D341Med (cell line): ENCODE results near the gene EMC8.
"Not testable (repeated sequence)": the region's sequence is repeated elsewhere in the genome, so short reads cannot be mapped to it uniquely, and the experiment has no call there.

ENCODE experiments used
- DNase-seq: peaks from one replicate; pipeline ENCODE4 v3.0.0; 2012; ENCODE audit warnings: low spot score

EMC8 gene

GRCh38 chr16:85812811-85813700 is 13.7 kb upstream of the EMC8 start:
- DNase-seq: no peak

DNA sequence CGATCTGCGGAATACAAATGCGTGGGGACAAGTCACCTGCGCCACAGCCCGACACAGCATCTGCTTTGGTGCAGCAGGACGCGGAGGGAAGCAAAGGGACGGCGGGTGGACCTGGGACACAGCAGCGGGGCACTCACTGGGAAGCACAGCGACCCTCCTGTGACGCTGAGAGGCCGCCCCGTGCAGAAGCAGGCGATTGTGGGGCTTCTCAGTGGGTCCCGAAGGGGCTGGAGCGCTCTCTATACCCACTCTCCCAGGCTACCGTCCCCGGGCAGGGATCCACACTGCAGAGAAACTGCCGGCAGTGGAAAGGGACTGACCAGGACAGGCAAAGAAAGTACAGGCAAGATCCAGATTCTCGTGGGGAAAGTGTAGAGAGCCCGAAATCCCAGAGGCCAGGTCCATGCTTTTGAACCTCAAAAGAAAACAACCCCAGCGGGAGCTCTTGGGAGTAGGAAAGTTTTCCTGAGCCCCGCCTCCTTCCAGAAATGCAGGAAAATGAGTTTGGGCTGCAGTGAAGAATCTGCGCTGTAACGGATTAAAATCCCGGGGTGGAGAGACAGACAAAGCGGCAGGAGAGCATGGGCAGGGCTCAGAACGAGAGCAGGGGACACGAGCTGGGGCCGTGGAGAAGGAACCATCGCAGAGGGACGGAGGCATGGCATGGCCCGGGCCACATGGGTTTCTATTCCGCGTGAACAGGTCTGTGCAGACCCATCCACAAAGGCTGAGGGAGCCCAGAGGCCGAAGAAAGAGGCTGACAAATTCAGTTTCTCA is 12.9 kb upstream of the EMC8 start:
- DNase-seq: no peak

DNA sequence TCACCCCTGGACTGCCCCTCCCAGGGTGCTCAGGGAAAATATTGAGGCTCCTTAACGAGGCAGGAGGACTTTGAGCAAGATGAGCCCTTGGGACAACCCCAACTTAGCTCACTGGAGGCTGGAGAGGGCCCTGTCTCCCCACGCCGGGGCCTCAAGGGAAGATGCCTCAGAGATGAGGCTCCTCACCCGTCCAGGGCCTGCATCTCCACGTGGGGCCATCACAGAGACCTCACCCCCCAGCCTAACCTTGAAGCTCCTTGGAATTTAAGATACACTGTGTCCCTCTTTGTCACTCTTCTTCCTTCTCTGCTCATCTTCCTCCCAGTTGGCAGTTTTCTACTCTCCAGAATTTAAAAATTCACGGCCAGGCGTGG is 11.4 kb upstream of the EMC8 start:
- DNase-seq: no peak

DNA sequence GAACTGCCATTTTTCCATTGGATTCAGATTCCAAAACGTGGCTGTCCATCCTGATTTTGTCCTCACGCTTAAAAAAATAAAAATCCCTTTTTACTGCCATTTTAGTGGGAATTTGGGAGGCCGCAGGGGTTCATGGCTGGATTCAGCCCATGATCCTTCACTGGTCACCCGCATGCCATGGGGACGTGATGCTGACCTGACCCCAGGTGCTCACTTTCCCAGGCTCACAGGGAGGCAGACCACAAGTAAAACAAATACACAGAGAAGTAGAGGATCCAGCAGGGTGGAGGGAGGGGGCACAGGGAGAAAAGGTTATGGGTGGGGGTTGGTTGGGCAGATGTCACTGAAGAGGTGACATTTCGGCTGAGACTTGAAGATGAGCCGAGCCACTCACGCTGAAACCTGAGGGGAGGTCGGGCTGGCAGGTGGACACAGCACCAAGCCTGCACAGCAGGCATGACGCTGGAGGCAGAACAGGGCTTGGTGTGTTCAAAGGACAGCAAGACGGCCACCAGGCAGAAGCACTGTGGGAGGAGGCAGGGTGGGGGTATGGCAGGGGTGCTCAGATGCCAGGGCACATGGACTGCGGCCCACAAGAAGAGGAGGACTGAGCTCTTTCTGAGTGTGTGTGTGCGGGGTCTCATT is 10.9 kb upstream of the EMC8 start:
- no peak for DNase-seq

- DNase-seq: no peak
Observed at GRCh38 chr16:85809645-85810044, 10.3 kb upstream of the EMC8 start.

DNA sequence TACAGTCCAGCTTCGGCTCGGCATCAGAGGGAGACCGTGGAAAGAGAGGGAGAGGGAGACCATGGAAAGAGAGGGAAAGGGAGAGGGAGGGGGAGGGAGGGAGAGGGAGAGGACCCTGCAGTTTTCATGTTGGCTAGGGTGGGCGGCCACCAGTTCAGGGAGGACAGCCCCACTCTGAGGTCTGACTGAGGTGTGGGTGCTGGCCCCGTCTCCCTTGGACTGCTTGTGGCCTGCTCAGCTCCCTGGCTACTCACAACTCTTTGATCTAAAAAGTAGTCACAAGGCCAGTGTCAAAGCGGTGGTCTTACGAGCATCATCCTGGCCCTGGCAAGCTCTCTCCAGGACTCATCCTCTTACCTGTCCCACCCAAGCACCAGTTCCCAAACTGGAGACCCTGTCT is 9.6 kb upstream of the EMC8 start:
- no peak for DNase-seq

GRCh38 chr16:85808104-85808503 is 8.8 kb upstream of the EMC8 start:
- DNase-seq: not testable (repeated sequence)

GRCh38 chr16:85807340-85807739 is 8.0 kb upstream of the EMC8 start:
- not testable (repeated sequence) for DNase-seq

DNA sequence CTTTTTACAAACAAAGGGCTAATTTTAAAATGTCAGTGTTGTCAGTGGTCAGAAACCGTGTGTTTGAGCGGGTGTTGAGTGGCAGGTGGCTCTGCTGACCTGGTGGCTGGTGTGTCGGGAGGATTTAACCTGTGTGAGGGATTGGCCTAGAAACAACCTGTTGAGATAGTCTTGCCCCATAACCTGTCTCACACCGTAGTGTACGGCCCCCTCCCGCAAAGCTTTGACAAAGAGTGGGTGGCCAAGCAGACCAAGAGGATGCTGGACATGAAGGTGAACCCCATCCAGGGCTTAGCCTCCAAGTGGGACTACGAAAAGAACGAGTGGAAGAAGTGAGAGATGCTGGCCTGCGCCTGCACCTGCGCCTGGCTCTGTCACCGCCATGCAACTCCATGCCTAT is 7.2 kb upstream of the EMC8 start:
- DNase-seq: no peak

- DNase-seq: no peak
Observed at GRCh38 chr16:85805442-85806045, 6.2 kb upstream of the EMC8 start.

- no peak for DNase-seq
Observed at GRCh38 chr16:85803570-85803969, 4.2 kb upstream of the EMC8 start.

GRCh38 chr16:85800321-85800669 is 951 bp upstream of the EMC8 start:
- DNase-seq: no peak

DNA sequence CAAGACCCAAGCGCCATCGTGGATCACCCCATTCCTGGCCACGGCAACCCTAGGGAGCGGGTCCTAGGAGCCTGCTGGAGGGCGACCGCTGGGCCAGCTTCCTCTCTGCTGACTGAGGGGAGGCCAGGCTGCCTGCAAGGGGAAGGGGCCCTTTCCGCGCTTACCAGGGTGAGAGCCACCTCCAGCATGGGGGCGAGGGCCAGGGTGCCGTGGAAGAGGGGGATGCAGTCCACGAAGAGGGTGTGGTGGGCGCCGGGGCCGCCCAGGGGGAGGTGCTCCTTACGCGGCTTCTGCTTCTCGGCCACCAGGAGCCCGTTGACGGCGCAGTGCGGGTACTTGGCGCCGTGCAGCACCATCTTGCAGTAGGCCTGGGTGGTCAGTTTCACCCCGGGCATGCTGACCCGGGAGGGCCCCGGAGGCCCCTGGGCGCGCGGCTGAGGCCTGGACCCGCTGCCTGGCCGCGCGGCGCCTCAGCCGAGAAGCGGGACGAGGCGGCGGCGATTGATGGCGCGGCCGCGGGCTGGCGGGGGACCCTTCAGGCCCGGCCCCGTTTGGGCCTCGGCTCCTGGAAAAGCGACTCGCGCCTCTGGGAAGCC is 345 bp downstream of the EMC8 start:
- peak; percentile 74 for DNase-seq

GRCh38 chr16:85798283-85798776 is 1.0 kb downstream of the EMC8 start:
- DNase-seq: no peak

GRCh38 chr16:85796599-85796998 is 2.7 kb downstream of the EMC8 start:
- no peak for DNase-seq

GRCh38 chr16:85796152-85796551 is 3.2 kb downstream of the EMC8 start:
- no peak for DNase-seq

GRCh38 chr16:85794696-85795095 is 4.6 kb downstream of the EMC8 start:
- DNase-seq: no peak

GRCh38 chr16:85793662-85794298 is 5.6 kb downstream of the EMC8 start:
- no peak for DNase-seq

- no peak for DNase-seq
Observed at GRCh38 chr16:85789773-85790172, 9.6 kb downstream of the EMC8 start.

- DNase-seq: no peak
Observed at GRCh38 chr16:85788819-85789218, 10.5 kb downstream of the EMC8 start.

- no peak for DNase-seq
Observed at GRCh38 chr16:85785927-85786326, 13.4 kb downstream of the EMC8 start.
